ENCODE data around the gene EMILIN2.
A peak's percentile ranks its signal among the peaks of the same experiment; 100 is the strongest.
"Not testable (repeated sequence)": the region's sequence is repeated elsewhere in the genome, so short reads cannot be mapped to it uniquely, and the experiment has no call there.

The EMILIN2 gene

DNA sequence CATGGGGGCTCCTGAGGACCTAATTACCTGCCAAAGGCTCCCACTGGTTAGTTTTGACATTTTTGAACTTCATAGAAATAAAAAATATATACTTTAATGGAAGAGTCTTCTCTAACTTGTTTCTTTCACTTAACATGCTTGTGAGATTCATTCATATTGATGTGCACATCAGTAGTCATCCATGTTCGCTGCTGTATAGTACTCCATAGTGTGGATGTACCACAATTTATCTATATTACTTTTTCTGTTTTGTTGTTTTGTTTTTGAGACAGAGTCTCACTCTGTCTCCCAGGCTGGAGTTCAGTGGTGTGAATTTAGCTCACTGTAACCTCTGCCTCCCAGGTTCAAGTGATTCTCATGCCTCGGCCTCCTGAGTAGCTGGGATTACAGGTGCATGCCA lies 22.8 kb upstream of the EMILIN2 start:
- H3K27me3 Mint-ChIP-seq (ENCODE audit: low read depth): no peaks in the 10 kb centered on the region

DNA sequence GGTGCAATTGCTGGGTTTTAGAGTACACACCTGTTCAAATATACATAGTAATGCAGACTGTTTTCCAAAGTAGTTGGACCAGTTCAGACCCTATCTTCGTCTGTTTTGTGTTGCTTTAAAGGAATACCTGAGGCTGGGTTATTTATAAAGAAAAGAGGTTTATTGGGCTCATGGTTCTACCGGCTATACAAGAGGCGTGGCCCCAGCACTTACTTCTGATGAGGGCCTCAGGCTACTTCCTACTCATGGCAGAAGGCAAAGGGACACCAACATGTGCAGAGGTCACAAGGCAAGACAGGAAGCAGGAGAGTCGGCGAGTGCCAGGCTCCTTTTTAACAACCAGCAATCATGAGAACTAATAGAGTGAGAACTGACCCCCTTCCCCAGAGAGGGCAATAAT lies 21.9 kb upstream of the EMILIN2 start:
- no peaks in the 10 kb centered on the region for H3K27me3 Mint-ChIP-seq (ENCODE audit: low read depth)
- no peak overlapping the region for H3K27ac Mint-ChIP-seq
- no peaks in the 10 kb centered on the region for H3K36me3 Mint-ChIP-seq (ENCODE audit: low read depth)
- no peak overlapping the region for H3K4me3 Mint-ChIP-seq
- TF ChIP-seq, protein P1, sequence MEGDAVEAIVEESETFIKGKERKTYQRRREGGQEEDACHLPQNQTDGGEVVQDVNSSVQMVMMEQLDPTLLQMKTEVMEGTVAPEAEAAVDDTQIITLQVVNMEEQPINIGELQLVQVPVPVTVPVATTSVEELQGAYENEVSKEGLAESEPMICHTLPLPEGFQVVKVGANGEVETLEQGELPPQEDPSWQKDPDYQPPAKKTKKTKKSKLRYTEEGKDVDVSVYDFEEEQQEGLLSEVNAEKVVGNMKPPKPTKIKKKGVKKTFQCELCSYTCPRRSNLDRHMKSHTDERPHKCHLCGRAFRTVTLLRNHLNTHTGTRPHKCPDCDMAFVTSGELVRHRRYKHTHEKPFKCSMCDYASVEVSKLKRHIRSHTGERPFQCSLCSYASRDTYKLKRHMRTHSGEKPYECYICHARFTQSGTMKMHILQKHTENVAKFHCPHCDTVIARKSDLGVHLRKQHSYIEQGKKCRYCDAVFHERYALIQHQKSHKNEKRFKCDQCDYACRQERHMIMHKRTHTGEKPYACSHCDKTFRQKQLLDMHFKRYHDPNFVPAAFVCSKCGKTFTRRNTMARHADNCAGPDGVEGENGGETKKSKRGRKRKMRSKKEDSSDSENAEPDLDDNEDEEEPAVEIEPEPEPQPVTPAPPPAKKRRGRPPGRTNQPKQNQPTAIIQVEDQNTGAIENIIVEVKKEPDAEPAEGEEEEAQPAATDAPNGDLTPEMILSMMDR (IDR thresholded peaks at IDR 0.05; ENCODE audit: unreplicated experiment in 3 of 3): no peak
- H3K4me1 Mint-ChIP-seq: peaks cover 9% of the 10 kb centered on the region
- H3K9me3 Mint-ChIP-seq: peaks cover 5% of the 10 kb centered on the region

More for the DNA sequence above, 22.8 kb upstream of the EMILIN2 start:
- no peak overlapping the region for H3K4me3 Mint-ChIP-seq
- peaks cover 8% of the 10 kb centered on the region for H3K9me3 Mint-ChIP-seq
- H3K36me3 Mint-ChIP-seq (ENCODE audit: low read depth): no peaks in the 10 kb centered on the region
- no peak overlapping the region for H3K27ac Mint-ChIP-seq
- TF ChIP-seq, protein P1 (IDR thresholded peaks at IDR 0.05; ENCODE audit: unreplicated experiment in 3 of 3): no peak
- peaks cover 9% of the 10 kb centered on the region for H3K4me1 Mint-ChIP-seq

GRCh38 chr18:2825613-2826175 lies 21.1 kb upstream of the EMILIN2 start:
- H3K27ac Mint-ChIP-seq: no peak overlapping the region
- peaks cover 9% of the 10 kb centered on the region for H3K4me1 Mint-ChIP-seq
- no peaks in the 10 kb centered on the region for H3K27me3 Mint-ChIP-seq (ENCODE audit: low read depth)
- H3K4me3 Mint-ChIP-seq: no peak overlapping the region
- H3K36me3 Mint-ChIP-seq (ENCODE audit: low read depth): no peaks in the 10 kb centered on the region
- TF ChIP-seq, protein P1 (IDR thresholded peaks at IDR 0.05; ENCODE audit: unreplicated experiment in 3 of 3): no peak
- peaks cover 5% of the 10 kb centered on the region for H3K9me3 Mint-ChIP-seq

- peaks cover 9% of the 10 kb centered on the region for H3K4me1 Mint-ChIP-seq
- peak overlapping the region in 2 of 3 experiments; percentile 32 to 61 for H3K27ac Mint-ChIP-seq
- no peak overlapping the region for H3K4me3 Mint-ChIP-seq
- no peaks in the 10 kb centered on the region for H3K36me3 Mint-ChIP-seq (ENCODE audit: low read depth)
- TF ChIP-seq, protein P1 (IDR thresholded peaks at IDR 0.05; ENCODE audit: unreplicated experiment in 3 of 3): no peak
- no peaks in the 10 kb centered on the region for H3K27me3 Mint-ChIP-seq (ENCODE audit: low read depth)
- H3K9me3 Mint-ChIP-seq: peaks cover 5% of the 10 kb centered on the region
Measured at GRCh38 chr18:2826581-2826980, 20.2 kb upstream of the EMILIN2 start.

GRCh38 chr18:2827061-2827460 lies 19.7 kb upstream of the EMILIN2 start:
- Mint-ChIP-seq H3K27ac (peak overlapping the region in 2 of 3 experiments; percentile 23 to 61), H3K27me3 (ENCODE audit: low read depth) (no peaks in the 10 kb centered on the region), H3K9me3 (peaks cover 5% of the 10 kb centered on the region), H3K4me3 (no peak overlapping the region), H3K4me1 (peaks cover 9% of the 10 kb centered on the region), H3K36me3 (ENCODE audit: low read depth) (no peaks in the 10 kb centered on the region)
- TF ChIP-seq, protein P1 (IDR thresholded peaks at IDR 0.05; ENCODE audit: unreplicated experiment in 3 of 3): no peak

DNA sequence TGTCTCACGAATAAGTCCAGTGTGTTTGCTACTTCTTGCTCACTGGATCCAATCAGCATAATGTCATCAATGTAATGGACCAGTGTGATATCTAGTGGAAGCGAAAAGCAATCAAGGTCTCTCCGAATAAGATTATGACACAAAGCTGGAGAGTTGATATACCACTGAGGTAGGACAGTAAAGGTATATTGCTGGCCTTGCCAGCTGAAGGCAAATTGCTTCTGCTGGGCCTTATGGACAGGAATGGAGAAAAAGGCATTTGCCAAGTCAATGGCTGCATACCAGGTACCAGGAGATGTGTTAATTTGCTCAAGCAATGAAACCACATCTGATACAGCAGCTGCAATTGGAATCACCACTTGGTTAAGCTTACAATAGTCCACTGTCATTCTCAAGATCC lies 10.7 kb upstream of the EMILIN2 start:
- not testable (repeated sequence) for H3K4me3 Mint-ChIP-seq; H3K36me3 Mint-ChIP-seq (ENCODE audit: low read depth); H3K27me3 Mint-ChIP-seq (ENCODE audit: low read depth); H3K4me1 Mint-ChIP-seq; H3K27ac Mint-ChIP-seq
- peaks cover 19% of the 10 kb centered on the region for H3K9me3 Mint-ChIP-seq

GRCh38 chr18:2837290-2837689 lies 9.5 kb upstream of the EMILIN2 start:
- H3K9me3 Mint-ChIP-seq: peaks cover 19% of the 10 kb centered on the region
- H3K4me1 Mint-ChIP-seq; H3K27ac Mint-ChIP-seq; H3K4me3 Mint-ChIP-seq; H3K27me3 Mint-ChIP-seq (ENCODE audit: low read depth); H3K36me3 Mint-ChIP-seq (ENCODE audit: low read depth): not testable (repeated sequence)
